HEK293 (cell line): ENCODE results near the gene FILIP1.

Source experiments
- CTCF ChIA-PET: fragments of 350-600 bp; formaldehyde crosslinking; extraction: SDS; loops from one replicate; lab custom pipeline; 2021; ENCODE audit warnings: antibody characterized with exemption; lab: Yijun Ruan, JAX
- POLR2A ChIA-PET: fragments of 300-600 bp; formaldehyde crosslinking; extraction: SDS; loops from one replicate; lab custom pipeline; 2020; ENCODE audit warnings: antibody characterized with exemption, inconsistent platforms; lab: Yijun Ruan, JAX
- H3K27ac ChIP-seq: fragments of 200-500 bp; sonication (Bioruptor generic); 2 replicates; pipeline ENCODE4 v1.5.1; 2014; ENCODE audit warnings: low read depth, low read length, control low read depth, inconsistent platforms; ENCODE audit errors: extremely low read depth
- H3K36me3 ChIP-seq, 2 experiments: fragments of 200-500 bp in 1 of 2; sonication (Bioruptor generic) in 1 of 2; 1 replicate in 1 of 2; 2 replicates in 1 of 2; pipeline ENCODE4 v1.5.1; 2014 to 2017; ENCODE audit warnings: inconsistent platforms in 2 of 2, low read length in 2 of 2; ENCODE audit not compliant: control insufficient read depth in 2 of 2, insufficient read depth in 1 of 2
- H3K4me1 ChIP-seq: fragments of 200-500 bp; sonication (Bioruptor generic); 2 replicates; pipeline ENCODE4 v1.5.1; 2014; ENCODE audit warnings: mild to moderate bottlenecking, low read length, inconsistent platforms; ENCODE audit not compliant: control insufficient read depth, insufficient read depth
- H3K4me3 ChIP-seq: 2 replicates; pipeline ENCODE4 v1.5.1; 2011; ENCODE audit warnings: low read depth, mild to moderate bottlenecking, control low read depth, low read length, moderate library complexity
- H3K9me3 ChIP-seq: fragments of 200-500 bp; sonication (Bioruptor generic); 2 replicates; pipeline ENCODE4 v1.5.1; 2014; ENCODE audit warnings: low read depth, low read length, inconsistent platforms; ENCODE audit not compliant: control insufficient read depth, insufficient read depth
- GLI4 ChIP-seq: fragments of 450-650 bp; formaldehyde crosslinking; IDR thresholded peaks from 2 replicates; pipeline ENCODE4 v1.5.1; 2016; ENCODE audit warnings: missing biosample characterization, missing genetic modification characterization
- IKZF3 ChIP-seq: fragments of 450-650 bp; IDR thresholded peaks from 2 replicates; pipeline ENCODE4 v1.5.0; 2018; ENCODE audit warnings: missing biosample characterization, mild to moderate bottlenecking, missing genetic modification characterization, moderate library complexity
- PRDM4 ChIP-seq: fragments of 450-650 bp; formaldehyde crosslinking; IDR thresholded peaks from 2 replicates; pipeline ENCODE4 v1.5.1; 2017; ENCODE audit warnings: missing biosample characterization, missing genetic modification characterization
- ZNF121 ChIP-seq: fragments of 450-650 bp; formaldehyde crosslinking; IDR thresholded peaks from 2 replicates; pipeline ENCODE4 v1.5.1; 2016; ENCODE audit warnings: missing biosample characterization, missing genetic modification characterization
- ZNF133 ChIP-seq: fragments of 450-650 bp; formaldehyde crosslinking; IDR thresholded peaks from 2 replicates; pipeline ENCODE4 v1.5.1; 2016; ENCODE audit warnings: missing biosample characterization, missing genetic modification characterization
- ZNF211 ChIP-seq: fragments of 450-650 bp; formaldehyde crosslinking; IDR thresholded peaks from 2 replicates; pipeline ENCODE4 v1.5.1; 2016; ENCODE audit warnings: low read depth, missing biosample characterization, missing genetic modification characterization
- ZNF37A ChIP-seq: fragments of 450-650 bp; IDR thresholded peaks from 2 replicates; pipeline ENCODE4 v1.5.1; 2018; ENCODE audit warnings: missing biosample characterization, missing genetic modification characterization
- ZNF394 ChIP-seq: fragments of 450-650 bp; formaldehyde crosslinking; IDR thresholded peaks from 2 replicates; pipeline ENCODE4 v1.5.1; 2016; ENCODE audit warnings: missing biosample characterization, missing genetic modification characterization, mild to moderate bottlenecking, moderate library complexity, borderline replicate concordance
- ZNF558 ChIP-seq: fragments of 450-650 bp; formaldehyde crosslinking; IDR thresholded peaks from 2 replicates; pipeline ENCODE4 v1.5.1; 2016; ENCODE audit warnings: missing biosample characterization, missing genetic modification characterization
- ZNF571 ChIP-seq: fragments of 450-650 bp; formaldehyde crosslinking; IDR thresholded peaks from 2 replicates; pipeline ENCODE4 v1.5.0; 2017; ENCODE audit warnings: missing biosample characterization, missing genetic modification characterization
- ZNF585B ChIP-seq: fragments of 450-650 bp; formaldehyde crosslinking; IDR thresholded peaks from 2 replicates; pipeline ENCODE4 v1.5.1; 2016; ENCODE audit warnings: missing biosample characterization, missing genetic modification characterization
- ZNF610 ChIP-seq: fragments of 450-650 bp; formaldehyde crosslinking; IDR thresholded peaks from 2 replicates; pipeline ENCODE4 v1.5.1; 2016; ENCODE audit warnings: missing biosample characterization, missing genetic modification characterization, borderline replicate concordance
- ZNF621 ChIP-seq: fragments of 450-650 bp; formaldehyde crosslinking; IDR thresholded peaks from 2 replicates; pipeline ENCODE4 v1.5.1; 2017; ENCODE audit warnings: missing biosample characterization, missing genetic modification characterization
- TF ChIP-seq, protein P1 (sequence below): fragments of 450-650 bp; formaldehyde crosslinking; IDR thresholded peaks from 2 replicates; pipeline ENCODE4 v1.5.1; 2016; ENCODE audit warnings: missing biosample characterization, missing genetic modification characterization, low read depth
- TF ChIP-seq, protein P2 (sequence below): IDR thresholded peaks from 2 replicates; pipeline ENCODE4 v1.6.1; 2011; ENCODE audit warnings: mild to moderate bottlenecking, low read depth, low read length, borderline replicate concordance
- TF ChIP-seq, protein P3 (sequence below): fragments of 450-650 bp; formaldehyde crosslinking; IDR thresholded peaks from 2 replicates; pipeline ENCODE4 v1.5.1; 2016; ENCODE audit warnings: missing biosample characterization, missing genetic modification characterization

FILIP1 gene

GRCh38 chr6:75430631-75431325 lies 62.8 kb downstream of the FILIP1 start:
- H3K27ac ChIP-seq = no peak overlapping the region
- TF ChIP-seq ZNF610 (no peak), ZNF211 (tag by site-specific recombination) (no peak)

DNA sequence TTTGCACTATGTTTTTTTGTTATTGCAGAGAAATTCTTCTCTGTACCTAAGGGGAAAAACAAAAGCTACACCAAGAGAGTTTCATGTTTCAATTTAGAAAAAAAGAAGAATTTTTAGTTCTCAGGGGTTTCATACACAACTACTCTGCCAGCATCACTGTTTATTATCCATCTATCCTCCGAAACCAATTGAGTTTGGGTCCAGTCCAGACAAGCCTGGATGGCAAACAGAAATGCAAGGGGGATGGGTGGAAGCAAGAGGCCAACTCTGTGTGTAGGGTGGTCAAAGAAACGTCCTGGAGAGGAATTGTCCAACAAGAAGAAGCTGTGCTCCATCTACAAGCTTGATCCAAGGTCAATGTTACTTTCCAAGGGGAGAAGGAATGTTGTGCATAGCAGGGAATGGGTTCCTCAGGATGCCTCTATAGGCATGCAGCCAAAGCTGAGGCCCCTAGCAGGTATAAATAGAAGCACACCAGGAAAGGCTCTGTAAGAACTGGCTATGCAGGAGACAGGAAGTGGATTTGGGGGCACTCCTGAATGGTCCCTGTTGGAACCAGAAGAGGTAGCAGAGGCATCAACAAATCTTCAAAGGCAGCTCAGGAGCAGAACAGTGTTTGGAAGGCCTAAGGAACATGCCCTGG lies 64.4 kb downstream of the FILIP1 start:
- Histone ChIP-seq H3K27ac (no peak overlapping the region), H3K4me1 (peaks cover 15% of the 10 kb centered on the region), H3K4me3 (no peak overlapping the region), H3K9me3 (no peaks in the 10 kb centered on the region), H3K36me3 (no peaks in the 10 kb centered on the region)
- ChIA-PET CTCF (interaction anchor here (0.6 to 3.9 kb wide), 7 partner anchors 10 to 1750 kb away, joined by 3 to 14 read pairs (median 3); no protein-coding TSS in a partner anchor), POLR2A (interaction anchor here (0.6 to 1.7 kb wide), 3 partner anchors 16 to 144 kb away, joined by 3 to 4 read pairs (median 3); partner anchors contain the start of gene TMEM30A)
- no peak for TF ChIP-seq ZNF394 (tag by site-specific recombination)
- 0 out of 2 replicates have a peak, but pooled peaks have one; percentile 9 for TF ChIP-seq IKZF3 (tag by site-specific recombination)

More at GRCh38 chr6:75430631-75431325, 62.8 kb downstream of the FILIP1 start:
- Histone ChIP-seq H3K4me1 (peaks cover 15% of the 10 kb centered on the region), H3K36me3 (no peaks in the 10 kb centered on the region), H3K4me3 (no peak overlapping the region), H3K9me3 (no peaks in the 10 kb centered on the region)
- CTCF ChIA-PET = interaction anchor here (1.0 to 1.3 kb wide), 2 partner anchors 13 to 63 kb away, joined by 4 read pairs; no protein-coding TSS in a partner anchor
- POLR2A ChIA-PET = interaction anchor here (0.8 kb wide), 1 partner anchor 16 kb away, joined by 3 read pairs; no protein-coding TSS in a partner anchor

- no peaks in the 10 kb centered on the region for H3K36me3 ChIP-seq
- H3K4me1 ChIP-seq = peaks cover 15% of the 10 kb centered on the region
- POLR2A ChIA-PET = interaction anchor here (1.7 kb wide), 1 partner anchor 15 kb away, joined by 4 read pairs; no protein-coding TSS in a partner anchor
- TF ChIP-seq ZNF571 (tag by site-specific recombination) = no peak
- TF ChIP-seq, protein P1, sequence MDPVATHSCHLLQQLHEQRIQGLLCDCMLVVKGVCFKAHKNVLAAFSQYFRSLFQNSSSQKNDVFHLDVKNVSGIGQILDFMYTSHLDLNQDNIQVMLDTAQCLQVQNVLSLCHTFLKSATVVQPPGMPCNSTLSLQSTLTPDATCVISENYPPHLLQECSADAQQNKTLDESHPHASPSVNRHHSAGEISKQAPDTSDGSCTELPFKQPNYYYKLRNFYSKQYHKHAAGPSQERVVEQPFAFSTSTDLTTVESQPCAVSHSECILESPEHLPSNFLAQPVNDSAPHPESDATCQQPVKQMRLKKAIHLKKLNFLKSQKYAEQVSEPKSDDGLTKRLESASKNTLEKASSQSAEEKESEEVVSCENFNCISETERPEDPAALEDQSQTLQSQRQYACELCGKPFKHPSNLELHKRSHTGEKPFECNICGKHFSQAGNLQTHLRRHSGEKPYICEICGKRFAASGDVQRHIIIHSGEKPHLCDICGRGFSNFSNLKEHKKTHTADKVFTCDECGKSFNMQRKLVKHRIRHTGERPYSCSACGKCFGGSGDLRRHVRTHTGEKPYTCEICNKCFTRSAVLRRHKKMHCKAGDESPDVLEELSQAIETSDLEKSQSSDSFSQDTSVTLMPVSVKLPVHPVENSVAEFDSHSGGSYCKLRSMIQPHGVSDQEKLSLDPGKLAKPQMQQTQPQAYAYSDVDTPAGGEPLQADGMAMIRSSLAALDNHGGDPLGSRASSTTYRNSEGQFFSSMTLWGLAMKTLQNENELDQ (tag by site-specific recombination) = no peak
- no peak for TF ChIP-seq ZNF558 (tag by site-specific recombination)
- no peak for TF ChIP-seq ZNF621 (tag by site-specific recombination)
- no peak for TF ChIP-seq ZNF133 (tag by site-specific recombination)
- TF ChIP-seq ZNF585B (tag by site-specific recombination) = no peak
- TF ChIP-seq, protein P2, sequence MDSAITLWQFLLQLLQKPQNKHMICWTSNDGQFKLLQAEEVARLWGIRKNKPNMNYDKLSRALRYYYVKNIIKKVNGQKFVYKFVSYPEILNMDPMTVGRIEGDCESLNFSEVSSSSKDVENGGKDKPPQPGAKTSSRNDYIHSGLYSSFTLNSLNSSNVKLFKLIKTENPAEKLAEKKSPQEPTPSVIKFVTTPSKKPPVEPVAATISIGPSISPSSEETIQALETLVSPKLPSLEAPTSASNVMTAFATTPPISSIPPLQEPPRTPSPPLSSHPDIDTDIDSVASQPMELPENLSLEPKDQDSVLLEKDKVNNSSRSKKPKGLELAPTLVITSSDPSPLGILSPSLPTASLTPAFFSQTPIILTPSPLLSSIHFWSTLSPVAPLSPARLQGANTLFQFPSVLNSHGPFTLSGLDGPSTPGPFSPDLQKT = no peak
- TF ChIP-seq PRDM4 (tag by site-specific recombination) = no peak
- no peak for TF ChIP-seq ZNF37A (tag by site-specific recombination)
- TF ChIP-seq, protein P3, sequence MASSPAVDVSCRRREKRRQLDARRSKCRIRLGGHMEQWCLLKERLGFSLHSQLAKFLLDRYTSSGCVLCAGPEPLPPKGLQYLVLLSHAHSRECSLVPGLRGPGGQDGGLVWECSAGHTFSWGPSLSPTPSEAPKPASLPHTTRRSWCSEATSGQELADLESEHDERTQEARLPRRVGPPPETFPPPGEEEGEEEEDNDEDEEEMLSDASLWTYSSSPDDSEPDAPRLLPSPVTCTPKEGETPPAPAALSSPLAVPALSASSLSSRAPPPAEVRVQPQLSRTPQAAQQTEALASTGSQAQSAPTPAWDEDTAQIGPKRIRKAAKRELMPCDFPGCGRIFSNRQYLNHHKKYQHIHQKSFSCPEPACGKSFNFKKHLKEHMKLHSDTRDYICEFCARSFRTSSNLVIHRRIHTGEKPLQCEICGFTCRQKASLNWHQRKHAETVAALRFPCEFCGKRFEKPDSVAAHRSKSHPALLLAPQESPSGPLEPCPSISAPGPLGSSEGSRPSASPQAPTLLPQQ (tag by site-specific recombination) = no peak
- TF ChIP-seq GLI4 (tag by site-specific recombination) = no peak
- no peak for TF ChIP-seq ZNF121 (tag by site-specific recombination)
- TF ChIP-seq, all 188 proteins: peak for 0
- Histone ChIP-seq H3K27ac (no peak overlapping the region), H3K4me3 (no peak overlapping the region), H3K9me3 (no peaks in the 10 kb centered on the region)
- CTCF ChIA-PET = interaction anchor here (0.9 to 3.9 kb wide), 2 partner anchors 59 to 161 kb away, joined by 4 to 14 read pairs; no protein-coding TSS in a partner anchor
These were observed 65.4 kb downstream of the FILIP1 start for GRCh38 chr6:75428204-75428603.
